Neural cell (in vitro differentiated cells): ENCODE measurements around the gene FCRL5. TPM values are rescaled to one million over a fixed set of nuclear protein-coding genes. Genes with fewer than 3 reads are reported as not detected.

Experiments used
- H2AFZ ChIP-seq: fragments of 200-600, 300-800 bp; sonication (generic), shearing (Covaris generic); 2 replicates; pipeline ENCODE4 v1.6.0; 2014; ENCODE audit warnings: low read depth, mild to moderate bottlenecking, antibody characterized with exemption, low read length, moderate library complexity
- H3F3A ChIP-seq: fragments of 200-600 bp; shearing (Covaris generic); 2 replicates; pipeline ENCODE4 v1.6.1; 2016; ENCODE audit warnings: mild to moderate bottlenecking, moderate library complexity, mixed read lengths, antibody characterized with exemption, low read length; ENCODE audit not compliant: insufficient read depth, poor library complexity, severe bottlenecking
- H3K27ac ChIP-seq: fragments of 200-600, 300-800 bp; sonication (generic), shearing (Covaris generic); 2 replicates; pipeline ENCODE4 v1.5.1; 2014; ENCODE audit warnings: mild to moderate bottlenecking, low read length, moderate library complexity
- H3K27me3 ChIP-seq: fragments of 300-800, 200-600 bp; sonication (generic), shearing (Covaris generic); 2 replicates; pipeline ENCODE4 v1.6.0; 2014; ENCODE audit warnings: mild to moderate bottlenecking, low read depth, low read length, moderate library complexity; ENCODE audit not compliant: insufficient read depth
- H3K36me3 ChIP-seq: fragments of 300-800, 200-600 bp; sonication (generic), shearing (Covaris generic); 2 replicates; pipeline ENCODE4 v1.5.1; 2014; ENCODE audit warnings: mild to moderate bottlenecking, antibody characterized with exemption, low read length, moderate library complexity; ENCODE audit not compliant: insufficient read depth
- H3K4me2 ChIP-seq: fragments of 300-800, 200-600 bp; sonication (generic), shearing (Covaris generic); 2 replicates; pipeline ENCODE4 v1.6.0; 2014; ENCODE audit warnings: mild to moderate bottlenecking, low read length
- H3K4me3 ChIP-seq: fragments of 300-800, 200-600 bp; sonication (generic), shearing (Covaris generic); 2 replicates; pipeline ENCODE4 v1.5.1; 2014; ENCODE audit warnings: mild to moderate bottlenecking, low read length, moderate library complexity
- H3K79me2 ChIP-seq: fragments of 200-600 bp; shearing (Covaris generic); replicated peaks from 2 replicates; pipeline ENCODE4 v1.6.0; 2014; ENCODE audit warnings: mild to moderate bottlenecking, low read length, moderate library complexity; ENCODE audit not compliant: insufficient read depth
- H3K9ac ChIP-seq: fragments of 300-800, 200-600 bp; sonication (generic), shearing (Covaris generic); 2 replicates; pipeline ENCODE4 v1.6.1; 2016; ENCODE audit warnings: mild to moderate bottlenecking, low read length, mixed read lengths
- H3K9me2 ChIP-seq: fragments of 200-600 bp; shearing (Covaris generic); 2 replicates; pipeline ENCODE4 v1.6.1; 2016; ENCODE audit warnings: mild to moderate bottlenecking, low read length, mixed read lengths; ENCODE audit not compliant: insufficient read depth
- H3K9me3 ChIP-seq: fragments of 200-600, 300-800 bp; sonication (generic), shearing (Covaris generic); 2 replicates; pipeline ENCODE4 v1.6.1; 2016; ENCODE audit warnings: mild to moderate bottlenecking, mixed run types, low read length, moderate library complexity, mixed read lengths
- H4K20me1 ChIP-seq: fragments of 200-600 bp; shearing (Covaris generic); 2 replicates; pipeline ENCODE4 v1.6.1; 2016; ENCODE audit warnings: mild to moderate bottlenecking, mixed run types; ENCODE audit not compliant: insufficient read depth
- CTCF ChIP-seq: fragments of 450-650 bp; IDR thresholded peaks from 2 replicates; pipeline ENCODE4 v1.5.1; 2014; ENCODE audit warnings: antibody characterized with exemption, mild to moderate bottlenecking, moderate library complexity; ENCODE audit not compliant: poor library complexity, severe bottlenecking
- EP300 ChIP-seq: fragments of 450-650 bp; conservative IDR thresholded peaks from 2 replicates; pipeline ENCODE4 v1.6.1; 2014; ENCODE audit warnings: antibody characterized with exemption, mild to moderate bottlenecking, moderate library complexity; ENCODE audit not compliant: poor library complexity, severe bottlenecking
- EZH2 ChIP-seq: fragments of 200-600, 300-800 bp; shearing (Covaris generic), sonication (generic); IDR thresholded peaks from 2 replicates; pipeline ENCODE4 v1.6.1; 2014; ENCODE audit warnings: antibody characterized with exemption, low read length, borderline replicate concordance, mild to moderate bottlenecking; ENCODE audit not compliant: insufficient read depth, poor library complexity, severe bottlenecking
- MXI1 ChIP-seq: fragments of 450-650 bp; conservative IDR thresholded peaks from 2 replicates; pipeline ENCODE4 v1.6.1; 2014; ENCODE audit warnings: antibody characterized with exemption, mild to moderate bottlenecking; ENCODE audit not compliant: poor library complexity, severe bottlenecking
- POLR2AphosphoS5 ChIP-seq: IDR thresholded peaks from 2 replicates; pipeline ENCODE4 v1.6.1; 2012
- RAD21 ChIP-seq: fragments of 450-650 bp; conservative IDR thresholded peaks from 2 replicates; pipeline ENCODE4 v1.6.1; 2014; ENCODE audit warnings: antibody characterized with exemption, mild to moderate bottlenecking, moderate library complexity
- REST ChIP-seq: IDR thresholded peaks from 2 replicates; pipeline ENCODE4 v1.6.1; 2012; ENCODE audit warnings: borderline replicate concordance
- SMC3 ChIP-seq: fragments of 450-650 bp; conservative IDR thresholded peaks from 2 replicates; pipeline ENCODE4 v1.6.1; 2014; ENCODE audit warnings: antibody characterized with exemption, mild to moderate bottlenecking, moderate library complexity; ENCODE audit not compliant: poor library complexity
- TAF1 ChIP-seq: IDR thresholded peaks from 2 replicates; pipeline ENCODE4 v1.6.1; 2012; ENCODE audit warnings: low read depth
- polyA plus RNA-seq: library from polyadenylated mRNA; depleted of rRNA; stranded (reverse); fragments of >200 nt; gene quantifications from 2 replicates; pipeline ENCODE4 v1.2.3, GENCODE V29; 2014

The FCRL5 gene
- polyA plus RNA-seq, 1 donor from 2014 or later: not detected

- Histone ChIP-seq H3K9ac (no peak overlapping the region), H3K79me2 (no peaks in the 10 kb centered on the region), H4K20me1 (no peaks in the 10 kb centered on the region), H3F3A (no peaks in the 10 kb centered on the region), H3K36me3 (no peaks in the 10 kb centered on the region), H3K27ac (no peak overlapping the region), H3K9me2 (no peaks in the 10 kb centered on the region), H3K4me3 (no peak overlapping the region), H3K4me2 (no peak overlapping the region), H3K9me3 (no peaks in the 10 kb centered on the region), H2AFZ (no peak overlapping the region), H3K27me3 (no peaks in the 10 kb centered on the region)
- TF ChIP-seq MXI1: no peak
Measured at GRCh38 chr1:157542676-157543075, 9.6 kb downstream of the FCRL5 start.

- Histone ChIP-seq H3K9ac (no peak overlapping the region), H3F3A (no peaks in the 10 kb centered on the region), H3K4me2 (no peak overlapping the region), H4K20me1 (no peaks in the 10 kb centered on the region), H3K27ac (no peak overlapping the region), H3K36me3 (no peaks in the 10 kb centered on the region), H2AFZ (no peak overlapping the region), H3K79me2 (no peaks in the 10 kb centered on the region), H3K9me2 (no peaks in the 10 kb centered on the region), H3K4me3 (no peak overlapping the region), H3K9me3 (no peaks in the 10 kb centered on the region), H3K27me3 (no peaks in the 10 kb centered on the region)
- TF ChIP-seq EP300 (no peak), MXI1 (no peak), RAD21 (no peak), TAF1 (no peak), CTCF (no peak), REST (no peak), POLR2AphosphoS5 (no peak), EZH2 (no peak), SMC3 (no peak)
Measured at GRCh38 chr1:157540852-157541251, 11.5 kb downstream of the FCRL5 start.
